ENCODE data around the gene RBM20.
"Not testable (repeated sequence)": the region's sequence is repeated elsewhere in the genome, so short reads cannot be mapped to it uniquely, and the experiment has no call there.

The RBM20 gene

DNA sequence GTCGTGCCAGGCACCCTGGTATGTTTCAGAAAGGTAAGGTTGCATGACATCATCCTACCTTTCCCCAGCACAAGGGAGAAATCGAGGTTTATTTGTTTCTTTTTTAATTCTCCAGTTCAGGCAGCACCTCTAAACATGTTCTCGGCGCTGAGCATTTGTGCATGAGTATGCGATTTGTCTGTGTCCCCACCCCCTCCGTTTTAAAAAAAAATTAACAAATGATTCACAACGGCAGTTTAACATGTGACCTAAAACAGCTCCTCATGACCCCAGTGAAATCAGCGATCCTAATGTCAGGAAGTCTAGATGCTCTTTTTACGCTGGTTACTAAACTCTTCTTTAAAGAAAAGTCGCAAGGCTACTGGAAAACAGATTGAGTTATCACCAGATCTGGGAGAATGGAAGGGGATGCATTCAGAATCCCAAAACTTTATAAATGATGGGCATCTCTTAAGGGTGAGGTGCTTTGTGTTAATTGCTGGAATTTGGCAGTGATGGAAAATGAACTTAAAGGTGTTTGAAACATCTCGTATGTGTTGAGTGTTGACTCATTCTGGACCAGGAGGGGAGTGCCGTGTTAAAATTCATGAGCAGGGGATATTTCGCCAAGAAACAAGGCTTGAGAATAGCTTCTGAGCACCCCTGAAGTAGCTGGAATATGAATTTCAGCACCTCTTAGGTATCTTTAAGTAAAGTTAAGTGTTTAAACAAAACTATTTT, 120.8 kb downstream of the RBM20 start:
- no peak for DNase-seq (ENCODE audit: low read depth)

- DNase-seq (ENCODE audit: low read depth): no peak
Observed at GRCh38 chr10:110765513-110766319, 121.6 kb downstream of the RBM20 start.

GRCh38 chr10:110767601-110768000, 123.5 kb downstream of the RBM20 start:
- not testable (repeated sequence) for DNase-seq (ENCODE audit: low read depth)

DNA sequence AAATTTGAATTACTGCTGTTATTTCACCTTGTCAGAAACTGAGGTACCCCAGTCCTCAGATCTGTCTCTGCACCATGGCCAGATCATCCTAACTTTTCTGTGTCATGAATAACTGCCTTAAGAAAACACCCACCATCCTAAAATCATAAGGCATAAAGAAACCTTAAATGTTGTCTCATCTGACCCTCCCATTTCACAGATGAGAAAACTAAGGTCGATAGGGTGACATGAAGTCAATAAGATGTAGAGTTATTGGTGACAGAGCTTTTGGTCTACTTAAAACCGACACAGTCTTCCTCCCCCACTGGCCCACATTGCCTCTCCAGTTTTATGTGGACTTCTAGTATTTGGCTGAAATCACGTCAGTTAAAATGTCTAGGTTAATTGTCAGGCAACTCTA, 126.1 kb downstream of the RBM20 start:
- no peak for DNase-seq (ENCODE audit: low read depth)

DNA sequence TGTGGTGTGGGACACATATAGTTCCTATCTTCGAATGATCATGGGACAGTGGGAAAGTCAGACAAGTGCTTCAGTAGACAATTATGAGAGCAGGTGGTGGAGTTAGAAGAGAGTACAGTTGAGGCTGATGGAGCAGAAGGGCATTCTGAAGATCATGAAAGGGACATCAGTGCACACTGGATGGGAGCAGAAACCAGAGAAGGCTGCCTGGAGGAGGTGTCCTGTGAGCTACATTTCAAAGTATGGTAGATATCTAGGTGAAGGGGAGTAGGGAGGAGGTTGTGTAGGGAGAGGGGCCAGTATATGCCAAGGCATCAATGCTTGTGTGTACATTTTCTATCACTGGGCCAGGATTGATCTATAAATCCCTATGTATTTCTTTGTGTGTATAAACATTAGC, 127.3 kb downstream of the RBM20 start:
- DNase-seq (ENCODE audit: low read depth): no peak

DNA sequence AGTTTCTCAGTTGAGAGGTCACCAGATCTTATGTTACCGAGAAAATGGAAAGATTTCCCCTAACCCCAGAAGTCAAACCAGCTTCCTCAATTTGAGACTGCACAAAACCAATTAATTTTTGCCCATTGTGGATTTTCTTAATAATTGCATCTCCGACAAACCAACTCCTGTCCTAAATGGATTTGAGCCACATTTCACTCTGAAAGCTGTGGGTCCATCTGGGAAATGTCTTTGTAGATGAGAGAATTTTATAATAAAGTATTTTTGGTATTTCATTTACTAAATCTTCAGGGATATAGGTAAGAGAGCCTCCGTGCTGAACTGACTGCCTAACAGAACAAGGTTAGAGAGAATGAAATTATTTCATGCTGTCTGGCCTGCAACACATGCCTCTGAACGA, 127.9 kb downstream of the RBM20 start:
- DNase-seq (ENCODE audit: low read depth): no peak

DNA sequence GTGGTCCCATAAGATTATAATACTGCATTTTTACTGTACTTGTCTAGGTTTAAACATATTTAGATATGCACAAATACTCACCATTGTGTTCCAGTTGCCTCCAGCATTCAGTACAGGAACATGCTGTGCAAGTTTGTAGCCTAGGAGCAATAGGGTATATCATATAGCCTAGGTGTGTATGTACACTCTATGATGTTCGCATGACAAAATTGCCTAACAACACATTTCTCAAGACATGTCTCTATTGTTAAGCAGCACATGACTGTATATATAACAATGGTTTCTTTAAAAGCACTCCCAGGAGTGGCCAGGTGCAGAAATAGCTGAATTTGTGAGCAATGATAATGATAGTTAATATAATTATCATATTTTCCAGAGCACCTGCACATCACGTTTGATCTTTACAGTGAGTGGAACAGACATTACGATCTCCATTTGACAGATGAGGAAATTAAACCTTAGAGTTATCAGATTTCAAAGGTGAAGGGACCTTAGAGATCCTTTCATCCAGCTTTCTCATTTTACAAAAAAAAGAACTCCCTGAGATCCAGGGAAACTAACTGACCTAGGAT, 128.4 kb downstream of the RBM20 start:
- no peak for DNase-seq (ENCODE audit: low read depth)

GRCh38 chr10:110773693-110774068, 129.5 kb downstream of the RBM20 start:
- no peak for DNase-seq (ENCODE audit: low read depth)

DNA sequence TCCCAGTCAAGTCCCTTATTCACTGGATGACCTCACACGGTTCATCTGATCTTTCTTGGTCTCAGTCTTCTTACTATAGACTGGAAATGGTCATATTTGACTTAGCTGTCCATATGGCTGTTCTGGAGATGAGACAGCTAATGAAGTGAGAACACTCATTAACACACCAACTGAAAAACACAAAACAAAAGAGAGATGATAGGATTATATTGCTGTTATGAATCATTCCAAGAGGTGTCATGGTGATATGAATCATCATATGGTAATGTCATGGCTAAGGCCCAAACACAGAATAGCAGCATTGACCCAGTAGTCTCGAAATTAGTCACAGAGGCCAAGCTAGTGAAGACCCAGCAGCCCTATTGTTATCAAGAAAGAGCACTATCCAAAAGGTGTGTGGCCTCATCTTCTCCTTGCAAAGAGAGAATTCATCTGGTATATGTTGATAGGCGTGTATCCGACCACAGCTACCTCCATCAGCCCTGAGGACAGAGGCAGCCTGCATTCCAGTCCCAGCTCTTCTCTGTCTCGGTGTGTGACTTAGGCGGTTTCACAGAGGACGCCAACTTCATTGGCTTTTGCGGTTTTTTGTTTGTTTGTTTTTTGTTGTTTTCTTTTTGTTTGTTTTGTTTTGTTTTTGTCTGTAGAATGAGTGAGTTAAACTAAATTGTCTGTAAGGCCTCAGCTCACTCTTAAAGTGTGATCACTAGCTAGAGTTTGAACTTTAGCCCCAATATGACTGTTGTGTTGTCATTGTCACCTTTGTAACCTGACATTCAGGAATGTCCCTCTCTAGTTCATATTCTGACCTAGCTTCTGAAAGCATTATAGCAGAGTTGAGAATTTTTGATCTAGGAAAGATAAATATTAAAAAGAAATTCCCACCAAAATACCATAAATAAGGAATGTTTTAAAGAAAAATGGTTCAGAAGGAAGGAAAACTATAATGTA, 130.2 kb downstream of the RBM20 start:
- DNase-seq (ENCODE audit: low read depth): peak; percentile 23

DNA sequence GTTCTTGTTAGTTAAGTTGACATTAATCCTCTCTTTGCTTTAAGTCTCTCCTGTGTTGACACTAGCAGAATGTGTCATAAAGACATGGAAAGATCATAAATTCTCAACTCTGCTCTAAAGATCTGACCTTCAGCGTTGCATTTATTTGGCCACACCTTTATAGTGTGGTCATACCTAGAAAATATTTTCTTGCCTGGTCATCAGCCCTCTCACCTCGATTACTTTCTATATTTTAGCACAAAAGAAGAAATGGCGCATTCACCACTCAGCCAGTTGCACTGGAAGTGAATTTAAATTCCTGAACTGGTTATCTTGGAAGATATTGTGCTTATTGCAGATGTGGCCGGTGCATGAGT, 130.9 kb downstream of the RBM20 start:
- no peak for DNase-seq (ENCODE audit: low read depth)

DNA sequence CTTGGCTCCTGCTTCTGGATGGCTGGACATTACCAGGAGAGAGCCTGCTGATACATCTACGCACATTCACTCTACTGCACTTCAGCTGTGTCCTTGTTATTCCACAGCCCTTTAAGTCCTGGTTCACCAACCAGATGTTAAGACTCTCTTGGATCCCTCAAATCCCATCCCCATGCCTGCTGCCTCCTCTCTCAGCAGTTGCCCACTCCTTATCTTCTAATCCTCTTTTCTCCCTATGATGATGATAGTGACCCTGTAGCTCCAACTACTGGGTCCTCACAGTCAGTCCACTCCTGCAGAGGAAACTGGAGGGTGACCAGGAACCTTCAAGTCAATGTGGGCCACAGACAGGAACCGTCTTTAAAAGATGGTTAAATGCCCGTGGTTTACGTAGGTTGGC, 131.3 kb downstream of the RBM20 start:
- DNase-seq (ENCODE audit: low read depth): no peak

- no peak for DNase-seq (ENCODE audit: low read depth)
Observed at GRCh38 chr10:110777017-110777416, 132.9 kb downstream of the RBM20 start.

DNA sequence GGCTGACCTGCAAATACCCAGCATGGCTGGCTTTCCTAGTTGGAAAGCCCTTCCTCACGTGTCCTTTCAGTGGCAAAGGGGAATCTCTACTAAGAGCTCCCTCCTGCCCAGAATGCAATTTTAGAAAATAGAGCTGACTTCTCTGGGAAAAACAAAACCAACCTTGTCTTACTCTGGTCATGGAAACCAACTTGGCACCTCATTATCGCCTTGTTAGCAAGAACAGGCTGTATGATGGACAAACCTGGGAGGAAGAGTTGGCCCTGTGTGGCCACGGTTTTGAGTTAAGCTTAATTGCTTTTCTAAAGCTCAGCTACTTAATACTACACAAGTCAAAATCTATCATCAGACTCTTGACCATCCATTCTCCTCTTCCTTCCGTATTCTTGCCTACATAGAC, 133.5 kb downstream of the RBM20 start:
- DNase-seq (ENCODE audit: low read depth): no peak

DNA sequence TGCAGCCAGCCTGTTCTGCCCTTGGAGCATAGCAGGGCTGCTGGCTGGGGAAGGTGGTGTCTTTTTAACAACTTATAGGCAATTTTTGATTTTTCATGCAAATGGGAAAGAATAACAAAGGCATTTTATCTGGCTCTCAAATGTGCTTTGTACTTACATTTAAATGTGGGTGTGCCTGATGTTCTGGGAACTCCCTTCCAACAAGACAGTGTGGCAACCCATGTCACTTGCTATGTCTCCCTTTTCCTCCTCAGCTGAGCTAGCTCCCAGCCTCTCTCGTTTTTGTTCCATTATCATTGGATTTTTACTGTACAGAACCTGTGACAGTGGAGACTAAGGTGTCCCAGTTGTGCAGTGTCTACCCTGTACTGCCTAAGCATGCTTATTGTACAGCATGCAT, 134.1 kb downstream of the RBM20 start:
- no peak for DNase-seq (ENCODE audit: low read depth)

GRCh38 chr10:110779489-110779888, 135.4 kb downstream of the RBM20 start:
- no peak for DNase-seq (ENCODE audit: low read depth)

DNA sequence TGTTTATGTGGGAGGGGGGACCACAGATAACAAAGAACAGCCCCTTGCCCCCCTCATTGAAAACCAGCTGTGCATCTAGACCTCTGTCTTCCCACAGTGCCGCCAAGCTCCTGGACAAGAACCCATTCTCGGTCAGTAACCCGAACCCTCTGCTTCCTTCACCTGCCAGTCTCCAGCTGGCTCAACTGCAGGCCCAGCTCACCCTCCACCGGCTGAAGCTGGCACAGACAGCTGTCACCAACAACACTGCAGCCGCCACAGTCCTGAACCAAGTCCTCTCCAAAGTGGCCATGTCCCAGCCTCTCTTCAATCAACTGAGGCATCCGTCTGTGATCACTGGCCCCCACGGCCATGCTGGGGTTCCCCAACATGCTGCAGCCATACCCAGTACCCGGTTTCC, 136.6 kb downstream of the RBM20 start:
- no peak for DNase-seq (ENCODE audit: low read depth)

GRCh38 chr10:110781139-110781538, 137.0 kb downstream of the RBM20 start:
- DNase-seq (ENCODE audit: low read depth): no peak

GRCh38 chr10:110782616-110783015, 138.5 kb downstream of the RBM20 start:
- DNase-seq (ENCODE audit: low read depth): no peak

GRCh38 chr10:110783509-110784107, 139.5 kb downstream of the RBM20 start:
- peak; percentile 58 for DNase-seq (ENCODE audit: low read depth)

DNA sequence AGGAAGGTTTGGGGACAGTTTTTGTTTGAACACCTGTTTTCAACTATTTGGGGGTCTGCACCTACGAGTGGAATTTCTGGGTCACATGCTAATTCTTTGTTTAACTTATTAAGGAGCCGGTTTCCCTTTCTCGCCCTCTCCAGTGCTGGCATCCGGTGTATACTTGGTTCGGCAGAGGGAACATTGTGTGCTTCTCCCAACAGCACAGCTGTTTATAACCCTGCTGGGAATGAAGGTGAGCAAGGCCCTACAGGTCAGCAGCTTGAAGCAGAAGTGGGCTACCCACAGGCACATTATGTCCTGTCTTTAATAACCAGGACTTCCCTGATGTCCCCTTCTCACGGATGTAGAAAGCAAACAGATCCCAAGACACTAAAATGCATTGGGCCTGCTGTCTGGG, 140.1 kb downstream of the RBM20 start:
- DNase-seq (ENCODE audit: low read depth): no peak

DNA sequence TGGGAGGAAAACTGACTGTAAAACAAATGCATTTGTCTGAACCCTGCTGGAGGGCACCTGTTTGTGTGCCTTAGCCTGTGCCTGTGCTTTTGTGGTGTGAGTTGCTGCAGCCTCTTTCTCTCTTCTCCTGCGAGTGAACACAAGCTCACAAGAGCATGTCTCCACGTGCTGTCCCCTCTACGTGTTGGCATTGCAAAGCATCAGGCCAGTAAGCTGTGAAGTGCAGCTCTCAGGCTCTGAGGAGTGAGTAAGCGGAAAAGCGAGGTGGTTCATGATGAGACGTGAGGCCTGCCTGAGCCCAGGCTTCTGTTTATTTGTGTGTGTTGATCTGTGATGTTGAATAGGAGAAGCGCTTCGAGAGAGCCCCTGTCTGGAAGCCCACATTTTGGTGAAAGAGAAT, 142.0 kb downstream of the RBM20 start:
- no peak for DNase-seq (ENCODE audit: low read depth)
